HEK293 (cell line): ENCODE measurements around the gene KLHL21.

Experiments
- CTCF ChIP-seq: fragments of 450-650 bp; formaldehyde crosslinking; IDR thresholded peaks from 2 replicates; pipeline ENCODE4 v1.5.1; 2016; ENCODE audit warnings: missing biosample characterization, missing genetic modification characterization
- MZF1 ChIP-seq: fragments of 450-650 bp; formaldehyde crosslinking; IDR thresholded peaks from 2 replicates; pipeline ENCODE4 v1.5.1; 2017; ENCODE audit warnings: missing biosample characterization, missing genetic modification characterization, borderline replicate concordance
- OVOL3 ChIP-seq: fragments of 450-650 bp; formaldehyde crosslinking; IDR thresholded peaks from 2 replicates; pipeline ENCODE4 v1.5.1; 2016; ENCODE audit warnings: missing biosample characterization, missing genetic modification characterization
- REPIN1 ChIP-seq: fragments of 450-650 bp; formaldehyde crosslinking; IDR thresholded peaks from 2 replicates; pipeline ENCODE4 v1.5.1; 2017; ENCODE audit warnings: missing biosample characterization, missing genetic modification characterization, low read depth
- REST ChIP-seq: fragments of 450-650 bp; formaldehyde crosslinking; IDR thresholded peaks from 2 replicates; pipeline ENCODE4 v1.5.1; 2016; ENCODE audit warnings: missing biosample characterization, missing genetic modification characterization
- TCF7L2 ChIP-seq: IDR thresholded peaks from 2 replicates; pipeline ENCODE4 v1.6.1; 2011; ENCODE audit warnings: low read depth, mild to moderate bottlenecking, inconsistent platforms, low read length, moderate library complexity, borderline replicate concordance
- ZNF211 ChIP-seq: fragments of 450-650 bp; formaldehyde crosslinking; IDR thresholded peaks from 2 replicates; pipeline ENCODE4 v1.5.1; 2016; ENCODE audit warnings: low read depth, missing biosample characterization, missing genetic modification characterization
- ZNF521 ChIP-seq: fragments of 450-650 bp; formaldehyde crosslinking; IDR thresholded peaks from 2 replicates; pipeline ENCODE4 v1.5.1; 2017; ENCODE audit warnings: missing biosample characterization, mild to moderate bottlenecking, missing genetic modification characterization
- ZNF639 ChIP-seq: fragments of 450-650 bp; formaldehyde crosslinking; IDR thresholded peaks from 2 replicates; pipeline ENCODE4 v1.5.1; 2016; ENCODE audit warnings: missing biosample characterization, missing genetic modification characterization
- ZNF670 ChIP-seq: fragments of 450-650 bp; formaldehyde crosslinking; IDR thresholded peaks from 2 replicates; pipeline ENCODE4 v1.5.1; 2016; ENCODE audit warnings: missing biosample characterization, missing genetic modification characterization, low read depth
- ZNF777 ChIP-seq: fragments of 450-650 bp; formaldehyde crosslinking; IDR thresholded peaks from 2 replicates; pipeline ENCODE4 v1.5.1; 2017; ENCODE audit warnings: missing biosample characterization, missing genetic modification characterization, borderline replicate concordance
- ZSCAN5A ChIP-seq: fragments of 450-650 bp; formaldehyde crosslinking; IDR thresholded peaks from 2 replicates; pipeline ENCODE4 v1.5.1; 2016; ENCODE audit warnings: missing biosample characterization, missing genetic modification characterization

GRCh38 chr1:6597777-6598131 is 4.9 kb downstream of the KLHL21 start:
- no peak for TF ChIP-seq CTCF (tag by site-specific recombination)
- no peak for TF ChIP-seq REST (tag by site-specific recombination)
- TF ChIP-seq TCF7L2: no peak
- no peak for TF ChIP-seq ZNF777 (tag by site-specific recombination)
- no peak for TF ChIP-seq ZNF211
- TF ChIP-seq ZNF639: no peak
- TF ChIP-seq ZSCAN5A (tag by site-specific recombination): no peak
- TF ChIP-seq MZF1: no peak
- TF ChIP-seq ZNF670 (tag by site-specific recombination): no peak
- TF ChIP-seq OVOL3 (tag by site-specific recombination): no peak
- TF ChIP-seq ZNF521 (tag by site-specific recombination): no peak
- no peak for TF ChIP-seq REPIN1 (tag by site-specific recombination)
